Superior temporal gyrus (tissue), 1 donor: ENCODE measurements around the gene ELMO1.
A peak's percentile ranks its signal among the peaks of the same experiment; 100 is the strongest.

Source experiments
- DNase-seq: peaks from one replicate; pipeline ENCODE4 v3.0.0-alpha.2; 2016; ENCODE audit errors: extremely low spot score

Gene ELMO1

GRCh38 chr7:37218956-37219355, 229.7 kb downstream of the ELMO1 start:
- DNase-seq = no peak

- no peak for DNase-seq
Observed at GRCh38 chr7:37216923-37217322, 231.7 kb downstream of the ELMO1 start.

DNA sequence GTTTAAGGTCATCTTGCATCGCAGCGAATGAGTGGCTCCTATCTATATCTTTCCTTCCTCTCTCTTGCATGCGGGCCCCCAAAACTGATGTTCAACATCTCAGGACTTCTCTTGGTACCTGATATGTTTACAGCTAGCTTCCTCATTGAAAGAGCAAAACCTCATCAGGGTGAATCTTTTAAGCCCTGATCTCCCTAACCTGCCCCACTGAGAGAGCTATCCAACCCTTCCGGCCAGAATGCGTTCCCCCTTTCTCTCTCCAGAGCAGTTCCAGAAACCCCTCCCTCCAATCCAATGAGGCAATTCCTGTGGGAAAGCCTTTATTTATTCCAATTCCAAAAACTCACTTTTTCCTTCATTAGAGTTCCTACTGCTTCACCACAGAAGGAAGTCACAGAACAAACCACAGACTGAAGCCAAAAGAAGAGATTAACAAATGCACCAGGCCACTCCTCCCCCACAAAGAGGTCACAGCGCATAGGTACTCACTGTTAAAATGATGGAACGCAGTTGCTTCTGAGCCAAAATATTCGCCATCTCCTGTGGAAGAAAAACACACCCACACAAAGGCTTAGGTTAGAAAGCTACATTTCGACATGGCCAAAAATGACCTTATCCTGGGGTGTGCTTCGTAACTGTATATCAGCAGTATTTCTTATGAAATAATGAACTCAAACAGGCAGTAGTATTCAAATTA, 232.4 kb downstream of the ELMO1 start:
- DNase-seq = no peak

GRCh38 chr7:37215290-37215923, 233.3 kb downstream of the ELMO1 start:
- DNase-seq = no peak

DNA sequence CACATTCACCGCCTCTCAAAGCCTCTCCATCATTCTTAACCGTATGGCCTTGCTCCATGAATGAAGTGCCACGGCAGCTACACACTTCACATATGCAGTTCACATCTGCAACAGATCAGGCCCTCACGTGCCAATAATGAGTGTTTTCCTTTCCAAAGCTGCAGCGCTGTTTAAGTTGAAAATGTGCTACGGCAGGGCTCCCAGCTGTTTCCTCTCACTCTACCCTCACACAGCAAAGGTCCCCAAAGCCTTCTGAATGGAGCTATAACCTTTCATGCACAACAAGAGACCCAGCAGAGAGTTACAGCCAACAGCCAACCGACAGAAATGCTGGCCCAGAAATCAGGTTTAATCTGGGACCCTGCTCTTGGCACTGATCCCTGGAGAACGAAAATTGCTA, 236.1 kb downstream of the ELMO1 start:
- no peak for DNase-seq

GRCh38 chr7:37212051-37212450, 236.6 kb downstream of the ELMO1 start:
- DNase-seq = no peak

GRCh38 chr7:37211097-37211880, 237.4 kb downstream of the ELMO1 start:
- peak; percentile 77 for DNase-seq

DNA sequence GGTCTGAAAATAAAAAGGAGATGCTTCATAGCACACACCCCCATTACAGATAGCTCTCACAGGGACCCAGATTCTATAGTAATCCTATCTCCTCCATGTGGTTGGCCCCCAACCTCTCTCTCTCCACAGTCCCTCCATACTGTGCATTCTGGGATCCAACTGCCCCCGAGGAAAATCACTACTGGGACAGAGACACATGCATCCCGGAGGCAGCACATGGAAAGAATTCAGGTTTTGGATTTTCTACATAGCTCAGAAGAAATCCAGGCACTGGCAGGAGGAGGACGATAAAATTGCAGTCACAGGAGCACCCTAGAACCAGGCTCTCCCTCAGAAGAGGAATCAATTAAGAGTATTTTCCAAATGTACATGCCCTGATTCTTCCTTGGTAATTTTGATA, 239.5 kb downstream of the ELMO1 start:
- DNase-seq = no peak

- DNase-seq = peak; percentile 94
Observed at GRCh38 chr7:37208528-37208927, 240.1 kb downstream of the ELMO1 start.

GRCh38 chr7:37206192-37206591, 242.5 kb downstream of the ELMO1 start:
- no peak for DNase-seq

DNA sequence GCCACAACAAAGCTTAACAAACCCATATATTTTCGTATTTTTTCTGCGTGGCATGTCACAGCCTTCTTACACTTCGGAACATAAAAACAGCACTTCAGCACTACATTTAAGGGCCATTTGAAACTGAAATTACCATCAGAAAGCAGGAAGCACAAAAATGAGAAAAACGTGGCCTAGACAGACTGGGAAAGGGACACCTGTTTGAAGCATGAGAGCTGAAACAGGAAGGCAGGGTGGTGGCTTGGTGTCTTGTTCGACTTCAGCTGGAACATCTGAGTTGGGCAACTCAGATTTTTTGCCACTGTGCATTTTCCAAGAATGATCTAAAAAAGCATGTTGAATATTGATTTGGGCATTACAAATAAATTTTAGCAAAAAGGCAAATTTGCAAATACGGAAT, 243.2 kb downstream of the ELMO1 start:
- no peak for DNase-seq

DNA sequence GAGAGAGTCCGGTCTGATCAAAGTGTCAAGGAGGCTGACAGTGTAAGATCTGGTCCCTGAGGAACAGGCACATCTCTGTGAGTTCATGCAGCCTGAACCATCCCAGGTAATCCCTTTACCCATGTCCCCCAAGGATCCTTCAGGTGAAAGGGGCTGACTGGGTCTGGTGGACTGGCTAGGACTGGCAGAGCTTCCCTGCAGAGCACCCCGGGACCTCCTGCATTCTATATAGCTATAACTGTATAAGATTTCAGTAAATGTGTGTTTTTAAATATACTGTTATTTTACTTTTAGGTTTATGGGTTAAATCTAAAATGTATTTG, 246.8 kb downstream of the ELMO1 start:
- DNase-seq = no peak

DNA sequence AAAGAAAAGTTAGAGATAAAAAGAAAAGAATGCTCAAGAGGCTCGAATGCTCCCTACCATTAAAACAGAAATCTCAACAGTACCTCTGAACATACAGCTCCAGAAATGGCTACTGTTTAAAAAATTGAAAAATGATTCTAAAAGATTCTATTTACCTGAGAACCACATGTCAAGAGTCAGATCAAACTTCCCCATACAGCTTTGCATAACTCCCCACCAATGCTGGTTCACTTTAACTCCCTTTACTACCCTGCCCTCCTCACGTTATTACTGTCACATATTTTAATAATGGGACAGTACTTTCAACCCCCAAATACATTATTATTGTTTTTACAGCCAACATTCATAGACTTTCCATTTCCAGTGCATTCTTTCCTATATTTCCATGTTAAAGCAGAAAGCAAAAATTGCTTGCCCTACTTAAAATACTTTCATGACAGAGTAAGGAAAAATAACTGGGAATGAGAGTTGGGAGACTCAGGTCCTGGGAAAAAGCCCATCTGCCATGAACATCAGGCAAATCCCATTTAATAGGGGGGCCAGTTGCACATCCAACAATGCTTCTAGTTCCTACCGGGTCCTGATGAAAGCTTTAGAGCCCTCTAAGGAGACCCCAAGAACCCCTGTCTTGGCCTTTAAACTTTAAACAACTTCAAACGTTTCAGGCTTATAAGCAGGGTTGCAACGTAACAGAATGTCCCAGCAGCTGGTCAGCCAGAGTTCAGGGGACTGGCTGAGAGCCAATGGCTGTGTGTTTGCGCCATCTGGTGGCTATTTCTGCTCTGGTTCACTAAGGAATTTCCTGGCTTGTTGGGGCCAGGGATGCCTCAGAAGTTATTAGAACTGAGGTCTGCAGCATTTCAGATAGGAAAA, 247.4 kb downstream of the ELMO1 start:
- DNase-seq = peak; percentile 97

- peak; percentile 95 for DNase-seq
Observed at GRCh38 chr7:37198906-37199485, 249.7 kb downstream of the ELMO1 start.

GRCh38 chr7:37198041-37198905, 250.4 kb downstream of the ELMO1 start:
- peak; percentile 26 for DNase-seq

DNA sequence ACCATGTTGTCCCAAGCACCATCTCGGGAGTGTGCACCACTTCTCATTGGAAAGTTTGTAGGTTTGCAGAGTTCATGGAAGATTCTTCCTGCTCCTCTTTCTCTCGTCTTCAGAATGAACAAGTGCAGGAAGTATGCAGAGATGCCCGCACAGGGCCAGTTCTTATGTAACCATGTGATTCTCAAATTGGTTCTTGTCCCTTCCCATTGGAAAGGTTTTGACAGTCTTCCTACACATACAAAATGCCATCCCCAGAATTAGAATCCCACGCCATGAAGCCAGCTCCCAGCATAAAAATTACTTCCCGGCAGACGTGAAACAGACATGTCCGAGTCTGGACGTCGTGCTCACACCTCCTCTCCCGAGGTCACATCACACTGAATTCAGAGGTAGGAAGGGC, 251.6 kb downstream of the ELMO1 start:
- peak; percentile 64 for DNase-seq

DNA sequence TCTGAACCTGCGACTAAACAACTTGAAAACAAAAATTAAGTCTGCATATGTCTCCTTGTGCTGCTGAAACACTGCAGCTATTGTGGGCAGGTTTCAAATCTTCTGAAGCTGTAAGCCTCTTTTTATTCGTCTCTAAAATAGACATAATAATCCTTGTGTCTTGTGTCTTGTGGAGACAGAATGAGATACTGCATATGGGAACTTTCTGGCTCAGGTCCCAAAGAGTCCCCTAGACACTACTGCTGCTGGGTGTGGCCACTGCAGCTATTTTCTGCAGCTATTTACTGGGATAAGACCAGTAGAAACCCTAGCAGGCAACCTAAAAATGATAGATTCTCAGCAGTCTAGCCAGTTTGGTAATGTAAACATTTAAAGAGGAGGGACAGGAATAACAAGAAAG, 252.0 kb downstream of the ELMO1 start:
- DNase-seq = no peak

GRCh38 chr7:37195388-37195787, 253.3 kb downstream of the ELMO1 start:
- DNase-seq = no peak

DNA sequence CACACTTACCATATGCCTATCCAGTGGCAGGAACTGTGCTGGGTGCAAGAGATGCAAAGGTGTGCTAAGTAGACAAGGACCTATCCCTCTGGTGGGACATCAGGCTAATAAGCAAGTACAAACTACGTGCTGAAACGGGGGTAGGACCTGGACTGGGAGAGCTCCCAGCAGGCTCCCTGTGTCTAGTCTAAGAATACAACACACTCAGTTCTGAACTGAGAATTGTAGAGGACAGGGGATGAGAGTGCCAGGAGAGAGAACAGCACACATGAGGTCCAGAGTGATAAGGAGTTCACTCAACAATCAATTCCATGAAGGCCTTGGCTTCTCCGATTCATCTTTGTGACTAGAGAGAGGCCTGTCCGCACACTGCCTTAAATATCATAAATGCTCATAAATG, 253.7 kb downstream of the ELMO1 start:
- DNase-seq = no peak

GRCh38 chr7:37193775-37194135, 254.9 kb downstream of the ELMO1 start:
- peak; percentile 64 for DNase-seq
